Measurements from ENCODE around the gene PAQR6.
"Not testable (repeated sequence)": the region's sequence is repeated elsewhere in the genome, so short reads cannot be mapped to it uniquely, and the experiment has no call there.

PAQR6 gene

GRCh38 chr1:156232201-156232894, 15.5 kb downstream of the PAQR6 start:
- DNase-seq (ENCODE audit: low spot score): no peak

- no peak for DNase-seq (ENCODE audit: low spot score)
These were observed 17.4 kb downstream of the PAQR6 start for GRCh38 chr1:156230473-156230837.

- DNase-seq (ENCODE audit: low spot score): no peak
These were observed 17.9 kb downstream of the PAQR6 start for GRCh38 chr1:156229809-156230472.

- DNase-seq (ENCODE audit: low spot score): no peak
These were observed 19.4 kb downstream of the PAQR6 start for GRCh38 chr1:156228501-156228900.

GRCh38 chr1:156226782-156227181, 21.1 kb downstream of the PAQR6 start:
- DNase-seq (ENCODE audit: low spot score): no peak

GRCh38 chr1:156226116-156226538, 21.7 kb downstream of the PAQR6 start:
- no peak for DNase-seq (ENCODE audit: low spot score)

- no peak for DNase-seq (ENCODE audit: low spot score)
These were observed 22.2 kb downstream of the PAQR6 start for GRCh38 chr1:156225677-156226014.

- DNase-seq (ENCODE audit: low spot score): no peak
These were observed 25.7 kb downstream of the PAQR6 start for GRCh38 chr1:156221986-156222692.

- no peak for DNase-seq (ENCODE audit: low spot score)
These were observed 27.6 kb downstream of the PAQR6 start for GRCh38 chr1:156220226-156220625.

GRCh38 chr1:156217871-156218270, 30.0 kb downstream of the PAQR6 start:
- no peak for DNase-seq (ENCODE audit: low spot score)

- not testable (repeated sequence) for DNase-seq (ENCODE audit: low spot score)
These were observed 31.3 kb downstream of the PAQR6 start for GRCh38 chr1:156216361-156217086.

GRCh38 chr1:156214024-156214748, 33.7 kb downstream of the PAQR6 start:
- peak; percentile 98 for DNase-seq (ENCODE audit: low spot score)

GRCh38 chr1:156213644-156213966, 34.3 kb downstream of the PAQR6 start:
- no peak for DNase-seq (ENCODE audit: low spot score)

GRCh38 chr1:156212833-156213643, 34.8 kb downstream of the PAQR6 start, which contains the start of gene PMF1:
TSS of gene PMF1 (plus strand) at chr1:156213007. CDS start at chr1:156213016, 9 bp downstream.
- peak; percentile 96 for DNase-seq (ENCODE audit: low spot score)

- no peak for DNase-seq (ENCODE audit: low spot score)
These were observed 35.7 kb downstream of the PAQR6 start for GRCh38 chr1:156212130-156212529.

- DNase-seq (ENCODE audit: low spot score): no peak
These were observed 36.6 kb downstream of the PAQR6 start for GRCh38 chr1:156211243-156211642.

GRCh38 chr1:156204686-156205085, 43.2 kb downstream of the PAQR6 start:
- DNase-seq (ENCODE audit: low spot score): no peak

- DNase-seq (ENCODE audit: low spot score): no peak
These were observed 44.5 kb downstream of the PAQR6 start for GRCh38 chr1:156203331-156203730.

- DNase-seq (ENCODE audit: low spot score): no peak
These were observed 47.8 kb downstream of the PAQR6 start for GRCh38 chr1:156200044-156200443.

GRCh38 chr1:156198831-156199349, 49.0 kb downstream of the PAQR6 start:
- DNase-seq (ENCODE audit: low spot score): no peak

- no peak for DNase-seq (ENCODE audit: low spot score)
These were observed 51.4 kb downstream of the PAQR6 start for GRCh38 chr1:156196445-156196844.
